ENCODE measurements around the gene UGGT2. TPM values are rescaled to one million over a fixed set of nuclear protein-coding genes. Genes with fewer than 3 reads are reported as not detected.
A peak's percentile ranks its signal among the peaks of the same experiment; 100 is the strongest.

Gene UGGT2, protein sequence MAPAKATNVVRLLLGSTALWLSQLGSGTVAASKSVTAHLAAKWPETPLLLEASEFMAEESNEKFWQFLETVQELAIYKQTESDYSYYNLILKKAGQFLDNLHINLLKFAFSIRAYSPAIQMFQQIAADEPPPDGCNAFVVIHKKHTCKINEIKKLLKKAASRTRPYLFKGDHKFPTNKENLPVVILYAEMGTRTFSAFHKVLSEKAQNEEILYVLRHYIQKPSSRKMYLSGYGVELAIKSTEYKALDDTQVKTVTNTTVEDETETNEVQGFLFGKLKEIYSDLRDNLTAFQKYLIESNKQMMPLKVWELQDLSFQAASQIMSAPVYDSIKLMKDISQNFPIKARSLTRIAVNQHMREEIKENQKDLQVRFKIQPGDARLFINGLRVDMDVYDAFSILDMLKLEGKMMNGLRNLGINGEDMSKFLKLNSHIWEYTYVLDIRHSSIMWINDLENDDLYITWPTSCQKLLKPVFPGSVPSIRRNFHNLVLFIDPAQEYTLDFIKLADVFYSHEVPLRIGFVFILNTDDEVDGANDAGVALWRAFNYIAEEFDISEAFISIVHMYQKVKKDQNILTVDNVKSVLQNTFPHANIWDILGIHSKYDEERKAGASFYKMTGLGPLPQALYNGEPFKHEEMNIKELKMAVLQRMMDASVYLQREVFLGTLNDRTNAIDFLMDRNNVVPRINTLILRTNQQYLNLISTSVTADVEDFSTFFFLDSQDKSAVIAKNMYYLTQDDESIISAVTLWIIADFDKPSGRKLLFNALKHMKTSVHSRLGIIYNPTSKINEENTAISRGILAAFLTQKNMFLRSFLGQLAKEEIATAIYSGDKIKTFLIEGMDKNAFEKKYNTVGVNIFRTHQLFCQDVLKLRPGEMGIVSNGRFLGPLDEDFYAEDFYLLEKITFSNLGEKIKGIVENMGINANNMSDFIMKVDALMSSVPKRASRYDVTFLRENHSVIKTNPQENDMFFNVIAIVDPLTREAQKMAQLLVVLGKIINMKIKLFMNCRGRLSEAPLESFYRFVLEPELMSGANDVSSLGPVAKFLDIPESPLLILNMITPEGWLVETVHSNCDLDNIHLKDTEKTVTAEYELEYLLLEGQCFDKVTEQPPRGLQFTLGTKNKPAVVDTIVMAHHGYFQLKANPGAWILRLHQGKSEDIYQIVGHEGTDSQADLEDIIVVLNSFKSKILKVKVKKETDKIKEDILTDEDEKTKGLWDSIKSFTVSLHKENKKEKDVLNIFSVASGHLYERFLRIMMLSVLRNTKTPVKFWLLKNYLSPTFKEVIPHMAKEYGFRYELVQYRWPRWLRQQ (N-terminal part only)
- total RNA-seq (ENCODE audit: low replicate concordance): 20.8 and 38.5 TPM in 2 replicates
- long read RNA-seq, partial matches to known transcripts: 20 of 34 reads
- long read RNA-seq, other reads (novel, unspliced or antisense): 7 of 34 reads

DNA sequence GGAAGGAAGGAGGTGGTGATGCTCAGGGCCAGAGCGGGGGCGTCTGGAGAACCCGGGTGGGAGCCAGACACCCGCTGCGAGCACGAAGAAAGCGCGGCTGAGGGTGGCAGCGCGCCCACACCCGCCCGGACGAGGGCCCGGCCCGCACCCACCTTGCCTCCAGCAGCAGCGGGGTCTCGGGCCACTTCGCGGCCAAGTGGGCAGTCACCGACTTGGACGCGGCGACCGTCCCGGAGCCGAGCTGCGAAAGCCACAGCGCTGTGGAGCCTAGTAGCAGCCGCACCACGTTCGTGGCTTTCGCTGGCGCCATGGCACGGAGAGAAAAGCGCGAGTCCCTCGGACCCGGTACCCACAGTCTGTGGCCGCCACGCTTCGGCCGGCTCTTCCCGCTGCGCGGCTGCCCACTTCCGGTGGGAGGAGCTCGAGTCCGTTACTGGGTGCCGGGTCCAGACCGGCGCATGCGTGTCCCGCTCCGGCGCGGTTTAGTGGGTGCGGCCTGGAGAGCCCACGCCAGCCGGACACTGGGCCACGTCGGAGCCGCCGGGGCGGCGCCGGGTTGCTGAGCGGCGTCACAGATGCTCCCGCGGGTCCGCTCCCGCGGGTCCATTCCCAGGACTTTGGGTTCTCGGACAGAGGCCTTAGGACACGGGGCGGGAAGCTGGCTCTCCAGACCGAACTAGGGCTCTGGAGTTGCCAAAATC lies at the start of gene UGGT2:
TSS of gene UGGT2 (minus strand) at position 399 of the 701 bp plus-strand sequence. CDS start at position 310, 89 bp downstream.
- peak; percentile 90 for DNase-seq (ENCODE audit: extremely low spot score, unreplicated experiment)
- no peaks in the 10 kb centered on the region for H3K9me3 Mint-ChIP-seq
- peak within 1 kb of the TSS; percentile 92 for H3K27ac Mint-ChIP-seq
- H3K36me3 Mint-ChIP-seq: peaks cover 8% of the 10 kb centered on the region
- H3K4me3 Mint-ChIP-seq: peak within 1 kb of the TSS; percentile 98
- TF ChIP-seq, protein P1, sequence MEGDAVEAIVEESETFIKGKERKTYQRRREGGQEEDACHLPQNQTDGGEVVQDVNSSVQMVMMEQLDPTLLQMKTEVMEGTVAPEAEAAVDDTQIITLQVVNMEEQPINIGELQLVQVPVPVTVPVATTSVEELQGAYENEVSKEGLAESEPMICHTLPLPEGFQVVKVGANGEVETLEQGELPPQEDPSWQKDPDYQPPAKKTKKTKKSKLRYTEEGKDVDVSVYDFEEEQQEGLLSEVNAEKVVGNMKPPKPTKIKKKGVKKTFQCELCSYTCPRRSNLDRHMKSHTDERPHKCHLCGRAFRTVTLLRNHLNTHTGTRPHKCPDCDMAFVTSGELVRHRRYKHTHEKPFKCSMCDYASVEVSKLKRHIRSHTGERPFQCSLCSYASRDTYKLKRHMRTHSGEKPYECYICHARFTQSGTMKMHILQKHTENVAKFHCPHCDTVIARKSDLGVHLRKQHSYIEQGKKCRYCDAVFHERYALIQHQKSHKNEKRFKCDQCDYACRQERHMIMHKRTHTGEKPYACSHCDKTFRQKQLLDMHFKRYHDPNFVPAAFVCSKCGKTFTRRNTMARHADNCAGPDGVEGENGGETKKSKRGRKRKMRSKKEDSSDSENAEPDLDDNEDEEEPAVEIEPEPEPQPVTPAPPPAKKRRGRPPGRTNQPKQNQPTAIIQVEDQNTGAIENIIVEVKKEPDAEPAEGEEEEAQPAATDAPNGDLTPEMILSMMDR (conservative IDR thresholded peaks at IDR 0.05): no peak
- no peaks in the 10 kb centered on the region for H3K27me3 Mint-ChIP-seq
- peaks cover 6% of the 10 kb centered on the region for H3K4me1 Mint-ChIP-seq (ENCODE audit: unreplicated experiment)

DNA sequence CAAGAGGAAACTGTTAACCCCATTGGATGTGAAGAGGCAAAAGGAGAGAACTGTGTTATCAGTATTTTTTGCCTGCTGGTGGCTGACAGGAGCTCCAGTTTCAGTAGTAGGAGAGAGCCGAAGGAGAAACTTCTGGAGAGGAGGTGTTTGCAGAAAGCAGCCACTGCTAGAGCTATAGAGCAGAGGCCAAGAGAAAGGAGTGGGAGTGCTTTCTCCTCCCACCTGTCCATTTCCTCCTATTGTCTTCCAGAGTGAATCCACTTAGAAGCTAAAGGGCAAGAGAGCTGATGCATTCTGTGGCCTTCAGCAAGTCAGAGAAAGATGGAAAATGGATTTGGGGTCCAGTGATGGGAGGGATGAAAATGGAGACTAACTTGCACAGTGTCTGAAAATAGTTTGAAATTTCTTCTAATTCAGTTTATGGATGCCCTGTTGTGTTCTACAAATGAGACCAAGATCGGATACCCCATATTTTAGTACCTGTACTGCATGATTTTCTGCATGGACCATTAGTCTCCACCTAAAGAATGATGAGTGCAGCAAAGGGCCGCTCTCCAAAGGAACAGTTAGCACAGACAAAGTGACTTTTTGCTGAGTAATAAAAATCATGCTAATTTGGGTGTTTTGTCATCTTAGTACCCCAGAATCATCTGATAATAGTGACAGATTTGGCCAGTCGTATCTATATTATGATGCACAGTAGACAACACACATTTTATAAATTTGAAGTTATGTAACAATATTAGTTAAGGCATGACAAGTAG lies 47.4 kb upstream of the UGGT2 start:
- H3K4me1 Mint-ChIP-seq (ENCODE audit: unreplicated experiment): no peaks in the 10 kb centered on the region
- DNase-seq (ENCODE audit: extremely low spot score, unreplicated experiment): no peak
- TF ChIP-seq, protein P1 (conservative IDR thresholded peaks at IDR 0.05): no peak
- peaks cover 2% of the 10 kb centered on the region for H3K27me3 Mint-ChIP-seq
- H3K9me3 Mint-ChIP-seq: no peaks in the 10 kb centered on the region
- H3K4me3 Mint-ChIP-seq: no peak overlapping the region
- H3K36me3 Mint-ChIP-seq: no peaks in the 10 kb centered on the region
- no peak overlapping the region for H3K27ac Mint-ChIP-seq

DNA sequence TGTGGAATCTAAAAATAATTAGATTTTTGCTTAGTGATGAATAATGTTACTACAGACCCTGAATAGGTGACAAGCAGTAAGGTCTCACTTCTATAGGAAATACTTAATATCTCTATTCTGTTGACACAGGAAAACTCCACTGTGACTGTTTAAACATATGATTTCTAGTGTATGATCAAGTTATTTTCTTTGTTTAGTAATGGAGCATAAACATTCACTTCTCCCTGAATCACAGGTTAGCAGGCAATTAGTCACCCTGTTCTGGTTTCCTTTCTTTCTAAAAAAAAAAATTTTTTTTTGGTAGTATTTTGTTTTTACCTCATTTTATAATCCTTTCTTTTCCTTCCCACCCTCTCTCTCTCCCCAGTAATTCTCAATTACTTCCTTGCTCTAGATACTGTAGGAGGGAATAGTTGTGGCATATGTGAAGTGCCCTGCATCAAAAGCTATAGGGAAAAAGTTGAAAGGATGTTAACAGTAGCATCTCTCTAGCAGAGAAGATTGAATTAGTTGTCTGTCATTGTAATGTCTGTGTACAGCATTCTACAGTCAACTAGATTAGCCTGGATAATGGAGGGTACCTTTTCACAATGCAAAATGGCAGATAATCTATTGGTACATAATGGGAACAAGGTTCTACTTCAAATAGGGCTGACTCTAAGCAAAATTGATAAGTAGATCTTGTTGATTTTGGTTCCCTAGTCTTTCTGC lies 40.2 kb upstream of the UGGT2 start:
- H3K27me3 Mint-ChIP-seq: peaks cover 61% of the 10 kb centered on the region
- H3K9me3 Mint-ChIP-seq: no peaks in the 10 kb centered on the region
- no peak overlapping the region for H3K27ac Mint-ChIP-seq
- peak overlapping the region; percentile 67 for H3K4me3 Mint-ChIP-seq
- no peaks in the 10 kb centered on the region for H3K36me3 Mint-ChIP-seq
- TF ChIP-seq, protein P1 (conservative IDR thresholded peaks at IDR 0.05): no peak
- no peak for DNase-seq (ENCODE audit: extremely low spot score, unreplicated experiment)
- peaks cover 5% of the 10 kb centered on the region for H3K4me1 Mint-ChIP-seq (ENCODE audit: unreplicated experiment)

DNA sequence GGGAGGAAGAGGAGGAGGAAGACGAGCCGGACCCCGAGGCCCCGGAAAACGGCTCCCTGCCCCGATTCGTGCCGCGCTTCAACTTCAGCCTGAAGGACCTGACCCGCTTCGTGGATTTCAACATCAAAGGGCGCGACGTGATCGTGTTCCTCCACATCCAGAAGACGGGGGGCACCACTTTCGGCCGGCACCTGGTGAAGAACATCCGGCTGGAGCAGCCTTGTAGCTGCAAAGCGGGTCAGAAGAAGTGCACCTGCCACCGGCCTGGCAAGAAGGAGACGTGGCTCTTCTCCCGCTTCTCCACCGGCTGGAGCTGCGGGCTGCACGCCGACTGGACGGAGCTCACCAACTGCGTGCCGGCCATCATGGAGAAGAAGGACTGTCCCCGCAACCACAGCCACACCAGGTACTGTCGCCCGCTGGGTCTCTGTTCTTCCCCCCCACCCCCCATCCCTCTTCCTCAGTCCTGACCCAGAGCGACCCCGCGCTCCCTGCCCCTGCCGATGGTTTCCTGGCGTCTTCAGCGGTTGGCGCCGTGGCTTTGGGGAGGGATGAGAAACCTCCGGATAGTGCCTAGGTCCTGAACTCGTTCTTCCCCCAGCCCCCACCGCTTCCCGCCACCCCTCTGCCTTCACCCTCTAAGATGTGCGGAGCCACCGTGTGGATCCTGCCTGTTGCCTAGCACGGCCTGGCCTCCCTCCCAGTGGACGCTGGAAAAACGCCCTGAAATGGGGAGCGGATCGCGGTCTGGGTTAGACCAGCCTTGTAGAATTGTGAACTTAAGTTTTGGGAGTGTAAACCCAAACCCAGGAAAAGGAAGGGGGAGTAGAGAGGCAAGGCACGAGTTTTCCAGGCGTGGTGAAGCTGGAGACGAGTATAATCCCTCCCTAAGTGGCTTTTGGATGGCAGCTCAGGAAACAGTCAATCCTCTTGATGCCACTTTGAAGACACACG lies 38.2 kb upstream of the UGGT2 start:
- TF ChIP-seq, protein P1 (conservative IDR thresholded peaks at IDR 0.05): no peak
- peak; percentile 68 for DNase-seq (ENCODE audit: extremely low spot score, unreplicated experiment)
- Mint-ChIP-seq H3K4me1 (ENCODE audit: unreplicated experiment) (peaks cover 5% of the 10 kb centered on the region), H3K36me3 (no peaks in the 10 kb centered on the region), H3K4me3 (peak overlapping the region; percentile 86), H3K27ac (no peak overlapping the region), H3K9me3 (no peaks in the 10 kb centered on the region), H3K27me3 (peaks cover 78% of the 10 kb centered on the region)
